ENCODE data around the gene FOXO6.

Gene FOXO6

GRCh38 chr1:41388510-41388909 is 27.3 kb downstream of the FOXO6 start:
- TF ChIP-seq, protein P1, sequence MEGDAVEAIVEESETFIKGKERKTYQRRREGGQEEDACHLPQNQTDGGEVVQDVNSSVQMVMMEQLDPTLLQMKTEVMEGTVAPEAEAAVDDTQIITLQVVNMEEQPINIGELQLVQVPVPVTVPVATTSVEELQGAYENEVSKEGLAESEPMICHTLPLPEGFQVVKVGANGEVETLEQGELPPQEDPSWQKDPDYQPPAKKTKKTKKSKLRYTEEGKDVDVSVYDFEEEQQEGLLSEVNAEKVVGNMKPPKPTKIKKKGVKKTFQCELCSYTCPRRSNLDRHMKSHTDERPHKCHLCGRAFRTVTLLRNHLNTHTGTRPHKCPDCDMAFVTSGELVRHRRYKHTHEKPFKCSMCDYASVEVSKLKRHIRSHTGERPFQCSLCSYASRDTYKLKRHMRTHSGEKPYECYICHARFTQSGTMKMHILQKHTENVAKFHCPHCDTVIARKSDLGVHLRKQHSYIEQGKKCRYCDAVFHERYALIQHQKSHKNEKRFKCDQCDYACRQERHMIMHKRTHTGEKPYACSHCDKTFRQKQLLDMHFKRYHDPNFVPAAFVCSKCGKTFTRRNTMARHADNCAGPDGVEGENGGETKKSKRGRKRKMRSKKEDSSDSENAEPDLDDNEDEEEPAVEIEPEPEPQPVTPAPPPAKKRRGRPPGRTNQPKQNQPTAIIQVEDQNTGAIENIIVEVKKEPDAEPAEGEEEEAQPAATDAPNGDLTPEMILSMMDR (IDR thresholded peaks at IDR 0.05; ENCODE audit: low read depth, low read length) = no peak
- no peak for DNase-seq (ENCODE audit: extremely low read depth, low read depth)

DNA sequence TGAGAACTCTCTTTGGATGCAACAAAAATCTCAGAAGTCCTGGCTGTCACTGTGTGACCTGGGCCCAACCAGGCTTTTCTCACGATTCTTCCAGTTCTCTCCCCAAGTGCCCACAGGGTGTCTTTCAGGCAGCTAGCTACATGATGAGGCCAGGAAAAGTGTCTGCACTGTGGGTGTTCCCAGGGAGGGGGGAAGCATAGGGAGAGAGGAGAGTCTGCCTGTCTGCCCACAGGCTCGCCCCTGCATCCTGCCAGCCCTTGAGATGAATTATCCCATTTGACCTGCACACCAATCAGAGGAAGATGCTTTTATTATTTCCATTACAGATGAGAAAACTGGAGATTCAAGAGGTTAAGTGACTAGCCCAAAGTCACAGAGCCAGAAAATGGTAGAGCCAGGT is 27.8 kb downstream of the FOXO6 start:
- TF ChIP-seq, protein P1 (IDR thresholded peaks at IDR 0.05; ENCODE audit: low read depth, low read length) = no peak
- DNase-seq (ENCODE audit: extremely low read depth, low read depth) = no peak

GRCh38 chr1:41390166-41390565 is 28.9 kb downstream of the FOXO6 start:
- no peak for DNase-seq (ENCODE audit: extremely low read depth, low read depth)
- TF ChIP-seq, protein P1 (IDR thresholded peaks at IDR 0.05; ENCODE audit: low read depth, low read length) = no peak

DNA sequence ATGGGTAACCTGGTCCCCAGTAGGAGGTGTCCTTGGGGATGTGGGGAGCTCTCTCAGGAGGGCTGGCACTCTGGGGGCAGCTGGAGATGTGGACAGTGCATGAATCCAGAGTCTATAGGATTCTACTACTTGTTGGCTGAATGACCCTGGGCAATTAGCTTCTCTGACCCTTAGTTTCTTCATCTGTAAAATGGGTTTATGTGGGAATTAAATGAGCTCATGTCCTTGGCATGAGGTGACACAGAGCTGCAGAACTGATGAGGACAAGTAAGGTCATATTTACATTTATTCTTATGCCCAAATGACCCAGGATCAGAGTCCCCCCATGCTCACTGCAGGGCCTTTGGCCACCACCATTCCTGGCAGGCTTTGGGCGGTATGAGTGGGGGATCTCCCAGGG is 29.3 kb downstream of the FOXO6 start:
- TF ChIP-seq, protein P1 (IDR thresholded peaks at IDR 0.05; ENCODE audit: low read depth, low read length) = no peak
- no peak for DNase-seq (ENCODE audit: extremely low read depth, low read depth)

DNA sequence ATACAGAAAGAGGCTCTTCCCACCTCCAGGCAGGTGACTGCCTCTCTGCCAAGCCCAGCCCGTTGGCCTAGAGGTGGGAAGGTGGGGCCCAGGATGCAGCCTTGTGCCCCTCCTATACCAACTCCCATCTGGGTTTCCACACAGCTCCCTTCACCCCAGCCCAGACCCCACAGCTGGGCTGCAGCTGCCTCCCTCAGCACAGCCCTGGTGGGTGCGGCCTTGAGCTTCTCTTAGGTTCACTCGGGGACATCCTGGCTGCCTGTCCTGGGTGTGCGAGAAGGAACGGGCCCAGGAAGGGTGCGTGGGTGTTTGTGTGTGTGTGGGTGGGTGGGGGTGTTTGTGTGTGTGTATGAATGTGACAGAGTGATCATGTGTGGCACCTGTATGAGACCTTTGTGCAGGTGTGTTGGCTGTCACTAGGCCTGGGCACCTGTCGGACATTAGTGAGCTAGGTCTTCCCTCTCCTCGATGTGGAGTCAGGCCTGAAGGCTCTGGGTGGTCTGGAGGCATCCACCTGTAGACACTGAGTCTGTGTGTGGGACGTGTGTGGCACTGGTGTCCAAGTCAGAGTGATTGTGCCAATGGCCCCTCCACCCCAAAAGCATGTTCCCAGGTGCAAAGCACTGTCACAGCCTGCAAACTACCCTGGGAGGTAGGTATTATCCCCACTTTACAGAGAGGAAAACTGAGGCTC is 30.7 kb downstream of the FOXO6 start:
- no peak for DNase-seq (ENCODE audit: extremely low read depth, low read depth)

DNA sequence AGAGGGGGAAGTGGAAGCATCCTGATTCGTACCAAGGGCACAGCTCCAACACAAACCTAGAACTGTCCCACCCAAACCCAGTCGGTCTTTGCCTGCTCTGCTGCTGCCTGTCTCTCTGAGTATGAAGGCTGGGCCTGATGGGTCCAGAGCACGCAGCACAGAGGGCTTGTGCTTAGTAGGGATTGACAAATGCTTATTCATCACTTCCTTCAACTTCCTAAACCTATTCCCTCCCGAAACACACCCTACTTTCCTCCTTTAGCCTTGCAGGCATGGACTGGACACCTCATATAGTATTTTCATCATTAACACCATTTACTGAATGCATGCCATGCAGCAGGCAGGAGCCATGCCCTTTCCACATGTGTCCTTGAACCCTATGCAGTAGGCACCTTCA is 31.3 kb downstream of the FOXO6 start:
- TF ChIP-seq, protein P1 (IDR thresholded peaks at IDR 0.05; ENCODE audit: low read depth, low read length) = no peak
- DNase-seq (ENCODE audit: extremely low read depth, low read depth) = no peak

More for the DNA sequence above, 30.7 kb downstream of the FOXO6 start:
- TF ChIP-seq, protein P1 (IDR thresholded peaks at IDR 0.05; ENCODE audit: low read depth, low read length) = no peak

DNA sequence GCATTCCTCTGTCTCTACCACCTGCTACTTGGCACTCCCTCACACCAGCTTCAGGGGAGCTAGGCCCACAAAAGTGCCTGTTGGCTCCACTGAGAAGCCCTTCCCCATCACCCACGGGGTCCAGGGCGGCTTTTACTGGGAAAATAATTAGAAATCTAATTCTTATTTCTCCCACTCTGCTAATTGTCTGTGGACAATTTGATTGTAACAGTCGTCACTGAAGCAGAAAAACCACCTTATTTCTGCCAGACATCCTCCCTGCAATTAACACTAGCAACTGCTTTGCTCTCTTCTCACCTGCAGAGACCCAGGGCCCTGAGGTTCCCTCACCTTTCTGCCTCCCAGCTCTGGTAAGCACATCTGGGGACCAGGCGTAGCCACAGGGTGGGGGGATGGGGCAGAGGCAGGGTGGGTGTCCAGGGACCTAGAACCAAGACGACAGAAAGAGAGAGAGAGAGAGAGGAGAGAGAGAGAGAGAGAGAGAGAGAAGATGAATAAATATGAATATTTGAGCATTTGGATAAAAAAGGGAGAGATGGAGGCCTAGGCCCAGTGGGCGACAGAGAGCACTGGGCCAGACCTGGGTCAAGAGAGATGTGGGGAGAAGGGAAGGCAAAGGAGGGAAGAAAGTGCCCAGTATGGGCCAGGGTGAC is 32.6 kb downstream of the FOXO6 start:
- DNase-seq (ENCODE audit: extremely low read depth, low read depth) = no peak
- TF ChIP-seq, protein P1 (IDR thresholded peaks at IDR 0.05; ENCODE audit: low read depth, low read length) = no peak
